Calu3 (cell line): ENCODE results near the gene CYSTM1. TPM values are rescaled to one million over a fixed set of nuclear protein-coding genes. Genes with fewer than 3 reads are reported as not detected.

Experiments
- BruUV-seq: library from RNA; stranded (reverse); fragments of 400-500 nt; replicated peaks from 2 replicates; lab custom pipeline; 2021; lab: Mats Ljungman, UMichigan
- CTCF ChIA-PET: fragments of 300-600 bp; sonication (Branson Sonifier 250); formaldehyde crosslinking; loops from one replicate; lab custom pipeline; 2022; ENCODE audit warnings: antibody characterized with exemption; lab: Charles Lee
- DNase-seq: peaks from one replicate; pipeline ENCODE4 v3.0.0; 2022
- H3K27ac Mint-ChIP-seq: one replicate; pipeline ENCODE4 v1.8.0; 2022; ENCODE audit warnings: mixed read lengths; ENCODE audit not compliant: unreplicated experiment
- H3K27me3 Mint-ChIP-seq: one replicate; pipeline ENCODE4 v1.8.0; 2022; ENCODE audit warnings: mixed read lengths; ENCODE audit not compliant: unreplicated experiment
- H3K36me3 Mint-ChIP-seq: one replicate; pipeline ENCODE4 v1.8.0; 2022; ENCODE audit warnings: mild to moderate bottlenecking, moderate library complexity, mixed read lengths; ENCODE audit not compliant: insufficient read depth, unreplicated experiment
- H3K4me1 Mint-ChIP-seq: one replicate; pipeline ENCODE4 v1.8.0; 2022; ENCODE audit warnings: mild to moderate bottlenecking, low read depth, mixed read lengths; ENCODE audit not compliant: unreplicated experiment
- H3K4me3 Mint-ChIP-seq: one replicate; pipeline ENCODE4 v1.8.0; 2022; ENCODE audit warnings: mild to moderate bottlenecking, low read depth, moderate library complexity, mixed read lengths; ENCODE audit not compliant: unreplicated experiment
- H3K9me3 Mint-ChIP-seq: one replicate; pipeline ENCODE4 v1.8.0; 2022; ENCODE audit warnings: low read depth, mixed read lengths; ENCODE audit not compliant: unreplicated experiment
- CTCF ChIP-seq: fragments of 200-600 bp; IDR thresholded peaks from one replicate; pipeline ENCODE4 v1.8.0; 2022; ENCODE audit warnings: antibody characterized with exemption; ENCODE audit not compliant: unreplicated experiment
- intact Hi-C: fragments of 100-400 bp; cut with micrococcal nuclease; formaldehyde crosslinking; loops from one replicate; pipeline ENCODE4 v1.10.0; 2022; ENCODE audit not compliant: unreplicated experiment
- total RNA-seq: library from RNA; stranded (reverse); gene quantifications from 2 replicates; pipeline ENCODE4 v1.2.3, GENCODE V29; 2022

The CYSTM1 gene
- total RNA-seq, 1 experiment from 2014 or later = 198 TPM

GRCh38 chr5:140135127-140135526, 39.9 kb upstream of the CYSTM1 start:
- Mint-ChIP-seq H3K36me3 (no peaks in the 10 kb centered on the region), H3K4me1 (peaks cover 11% of the 10 kb centered on the region), H3K27ac (no peak overlapping the region), H3K9me3 (no peaks in the 10 kb centered on the region), H3K4me3 (no peak overlapping the region), H3K27me3 (peaks cover 7% of the 10 kb centered on the region)
- CTCF ChIA-PET = interaction anchor here (2.5 kb wide), 1 partner anchor 9 kb away, joined by 9 read pairs; no protein-coding TSS in a partner anchor
- no TSS peak for BruUV-seq
- no peak for TF ChIP-seq CTCF
- DNase-seq = no peak
- intact Hi-C loops = no loop called here

GRCh38 chr5:140136624-140137023, 38.4 kb upstream of the CYSTM1 start:
- no peak for TF ChIP-seq CTCF
- Mint-ChIP-seq H3K9me3 (no peaks in the 10 kb centered on the region), H3K27ac (no peak overlapping the region), H3K4me1 (peaks cover 10% of the 10 kb centered on the region), H3K4me3 (no peak overlapping the region), H3K36me3 (no peaks in the 10 kb centered on the region), H3K27me3 (peaks cover 14% of the 10 kb centered on the region)
- CTCF ChIA-PET = interaction anchor here (1.4 kb wide), 1 partner anchor 18 kb away, joined by 3 read pairs; no protein-coding TSS in a partner anchor
- BruUV-seq = no TSS peak
- DNase-seq = no peak
- intact Hi-C loops = no loop called here

GRCh38 chr5:140140435-140140834, 34.6 kb upstream of the CYSTM1 start:
- intact Hi-C loops = no loop called here
- H3K4me1 Mint-ChIP-seq = peaks cover 11% of the 10 kb centered on the region
- H3K9me3 Mint-ChIP-seq = no peaks in the 10 kb centered on the region
- no peak overlapping the region for H3K4me3 Mint-ChIP-seq
- peaks cover 22% of the 10 kb centered on the region for H3K27me3 Mint-ChIP-seq
- no TSS peak for BruUV-seq
- H3K27ac Mint-ChIP-seq = no peak overlapping the region
- CTCF ChIA-PET = no interaction called here
- DNase-seq = no peak
- no peak for TF ChIP-seq CTCF
- H3K36me3 Mint-ChIP-seq = no peaks in the 10 kb centered on the region

GRCh38 chr5:140141241-140141640, 33.7 kb upstream of the CYSTM1 start:
- no peak overlapping the region for H3K4me3 Mint-ChIP-seq
- peaks cover 15% of the 10 kb centered on the region for H3K4me1 Mint-ChIP-seq
- no peak for TF ChIP-seq CTCF
- no peak for DNase-seq
- intact Hi-C loops = no loop called here
- no peaks in the 10 kb centered on the region for H3K36me3 Mint-ChIP-seq
- H3K9me3 Mint-ChIP-seq = no peaks in the 10 kb centered on the region
- H3K27me3 Mint-ChIP-seq = peaks cover 30% of the 10 kb centered on the region
- CTCF ChIA-PET = interaction anchor here (2.1 kb wide), 1 partner anchor 66 kb away, joined by 6 read pairs; no protein-coding TSS in a partner anchor
- H3K27ac Mint-ChIP-seq = no peak overlapping the region
- BruUV-seq = no TSS peak
